CD4-positive, alpha-beta T cell treated with Interleukin-2 at 100 ng/mL for 4 hours (primary cell): ENCODE results near the gene PDE6B.
"Not testable (repeated sequence)": the region's sequence is repeated elsewhere in the genome, so short reads cannot be mapped to it uniquely, and the experiment has no call there.

ENCODE experiments used
- DNase-seq: peaks from one replicate; pipeline ENCODE4 v3.0.0-alpha.2; 2020; ENCODE audit warnings: low spot score

PDE6B gene

GRCh38 chr4:669806-670559 lies 44.6 kb downstream of the PDE6B start:
- DNase-seq: not testable (repeated sequence)

- no peak for DNase-seq
These were observed 46.4 kb downstream of the PDE6B start for GRCh38 chr4:671769-672168.

- DNase-seq: no peak
These were observed 48.1 kb downstream of the PDE6B start for GRCh38 chr4:673349-674091.

- DNase-seq: peak; percentile 97
These were observed 49.0 kb downstream of the PDE6B start, which contains the start of the genes ATP5ME and MYL5 for GRCh38 chr4:674172-675035. Gene ATP5ME (minus strand): TSS chr4:674276. CDS start chr4:674247, 29 bp downstream. Gene MYL5 (plus strand): TSS chr4:674542. CDS start chr4:678027, 3,485 bp downstream.

GRCh38 chr4:675036-675882 lies 49.9 kb downstream of the PDE6B start:
- DNase-seq: no peak

GRCh38 chr4:675980-676870 lies 50.9 kb downstream of the PDE6B start:
- no peak for DNase-seq

GRCh38 chr4:676871-677235 lies 51.5 kb downstream of the PDE6B start:
- no peak for DNase-seq

- peak; percentile 22 for DNase-seq
These were observed 52.3 kb downstream of the PDE6B start for GRCh38 chr4:677431-678293.

GRCh38 chr4:678331-679103 lies 53.1 kb downstream of the PDE6B start:
- no peak for DNase-seq

GRCh38 chr4:679104-679481 lies 53.7 kb downstream of the PDE6B start:
- no peak for DNase-seq

- DNase-seq: no peak
These were observed 54.3 kb downstream of the PDE6B start for GRCh38 chr4:679629-680028.

- DNase-seq: no peak
These were observed 54.7 kb downstream of the PDE6B start for GRCh38 chr4:680091-680490.

GRCh38 chr4:680551-680927 lies 55.2 kb downstream of the PDE6B start:
- DNase-seq: no peak

- DNase-seq: peak; percentile 52
These were observed 55.7 kb downstream of the PDE6B start for GRCh38 chr4:680928-681645.

- peak; percentile 44 for DNase-seq
These were observed 56.5 kb downstream of the PDE6B start for GRCh38 chr4:681736-682451.

- DNase-seq: no peak
These were observed 57.3 kb downstream of the PDE6B start for GRCh38 chr4:682490-683172.
